ENCODE measurements around the gene NR1D1.
"Not testable (repeated sequence)": the region's sequence is repeated elsewhere in the genome, so short reads cannot be mapped to it uniquely, and the experiment has no call there.

NR1D1 gene
- total RNA-seq: 11.7 to 14.6 reads per million in 2 donors

DNA sequence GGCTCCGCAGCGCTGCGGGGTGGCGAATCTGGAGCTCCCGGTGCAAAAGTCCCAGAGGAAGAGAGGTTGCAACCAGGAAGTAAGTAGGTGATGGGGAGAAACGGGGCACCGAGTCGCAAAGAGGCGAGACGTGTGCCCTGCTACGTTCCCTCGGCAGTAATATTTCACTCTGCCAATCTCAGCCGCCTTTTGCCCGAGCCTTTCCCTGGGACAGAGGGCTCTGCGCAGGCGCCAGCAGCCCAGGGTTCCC, at the start of gene NR1D1:
Gene NR1D1, minus strand, starts transcription at position 171 of the 250 bp plus-strand sequence. CDS start 495 bp downstream, outside the sequence.
- no peak for DNase-seq

DNA sequence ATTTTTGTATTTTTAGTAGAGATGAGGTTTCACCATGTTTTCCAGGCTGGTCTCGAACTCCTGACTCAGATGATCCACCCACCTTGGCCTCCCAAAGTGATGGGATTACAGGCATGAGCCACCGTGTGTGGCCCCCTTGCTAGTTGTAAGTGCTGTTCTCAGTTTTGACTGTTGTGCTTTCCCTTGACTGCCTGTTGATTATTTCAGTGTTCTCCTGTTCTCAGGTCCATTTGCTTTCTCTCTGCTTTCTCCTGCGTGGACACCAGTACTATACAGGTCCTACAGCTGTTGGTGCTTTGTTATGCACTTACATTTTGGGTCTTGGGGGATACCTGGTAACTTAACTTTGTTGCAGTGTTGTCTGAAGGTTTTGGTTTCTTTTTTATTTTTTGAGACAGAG, 48.1 kb upstream of the NR1D1 start:
- DNase-seq: no peak

DNA sequence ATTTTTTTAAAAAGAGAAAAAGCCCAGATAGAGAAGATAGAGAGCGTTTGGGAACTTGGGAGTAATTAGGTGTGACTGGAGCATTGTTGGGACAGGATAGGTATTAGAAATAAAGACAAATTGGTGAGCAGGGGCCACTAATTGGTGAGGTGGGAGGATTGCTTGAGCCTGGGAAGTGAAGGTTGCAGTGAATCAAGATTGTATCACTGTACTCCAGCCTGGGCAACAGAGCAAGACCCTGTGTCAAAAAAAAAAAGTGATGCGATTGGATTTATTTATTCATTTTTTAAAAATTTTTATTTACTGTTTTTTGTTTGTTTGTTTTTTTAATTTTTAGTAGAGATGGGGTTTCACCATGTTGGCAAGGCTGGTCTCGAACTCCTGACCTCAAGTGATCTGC, 45.1 kb upstream of the NR1D1 start:
- DNase-seq: no peak

DNA sequence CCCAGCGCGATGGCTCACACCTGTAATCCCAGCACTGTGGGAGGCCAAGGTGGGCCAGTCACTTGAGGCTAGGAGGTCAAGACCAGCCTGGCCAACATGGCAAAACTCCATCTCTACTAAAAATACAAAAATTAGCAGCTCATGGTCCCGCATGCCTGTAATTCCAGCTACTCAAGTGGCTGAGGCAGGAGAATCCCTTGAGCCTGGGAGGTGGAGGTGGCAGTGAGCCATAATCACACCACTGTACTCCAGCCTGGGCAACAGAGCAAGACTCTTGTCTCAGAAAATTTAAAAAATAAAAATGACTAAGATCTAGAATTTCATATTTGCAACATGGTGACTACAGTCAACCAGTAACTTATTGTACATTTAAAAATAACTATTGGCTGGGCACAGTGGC, 42.8 kb upstream of the NR1D1 start:
- DNase-seq: not testable (repeated sequence)

DNA sequence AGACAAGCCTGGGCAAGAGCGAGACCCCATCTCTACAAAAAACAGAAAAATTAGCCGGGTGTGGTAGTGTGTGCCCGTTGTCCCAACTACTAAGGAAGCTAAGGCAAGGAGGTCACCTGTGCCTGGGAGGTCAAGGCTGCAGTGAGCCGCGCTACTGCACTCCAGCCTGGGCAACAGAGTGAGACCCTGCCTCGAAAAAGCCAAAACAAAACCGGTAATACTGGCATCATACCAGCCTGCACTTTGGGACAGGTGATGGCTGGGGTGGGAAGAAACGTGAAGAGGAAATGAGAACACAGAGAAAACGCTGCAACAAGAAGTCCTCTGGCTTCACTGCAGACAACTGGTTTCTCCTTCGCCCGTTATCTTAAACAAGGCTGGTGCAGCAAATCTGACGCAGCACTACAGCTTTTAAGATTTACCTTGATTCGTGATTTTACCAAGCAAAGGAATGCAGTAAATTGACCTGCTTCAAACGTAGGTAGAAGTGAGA, 39.2 kb upstream of the NR1D1 start:
- no peak for DNase-seq

DNA sequence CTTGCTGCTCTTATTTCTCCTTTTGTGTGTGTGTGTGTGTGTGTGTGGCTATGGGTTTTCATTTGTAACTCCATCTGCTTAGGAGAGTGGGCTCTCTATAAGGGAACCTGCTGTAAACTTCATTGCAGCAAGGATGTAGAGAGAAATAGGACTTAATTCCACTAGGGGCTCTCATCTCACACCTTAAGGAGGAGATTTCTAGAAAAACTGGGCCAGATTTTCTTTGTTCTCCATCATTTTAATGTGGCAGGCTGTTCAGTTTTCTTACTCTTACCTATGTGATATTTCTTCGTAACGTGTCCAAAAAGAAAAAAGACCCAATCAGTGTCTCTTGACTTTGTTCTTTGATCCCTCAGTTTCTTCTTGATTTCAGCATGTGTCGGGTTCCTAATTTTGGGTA, 35.4 kb upstream of the NR1D1 start:
- no peak for DNase-seq

DNA sequence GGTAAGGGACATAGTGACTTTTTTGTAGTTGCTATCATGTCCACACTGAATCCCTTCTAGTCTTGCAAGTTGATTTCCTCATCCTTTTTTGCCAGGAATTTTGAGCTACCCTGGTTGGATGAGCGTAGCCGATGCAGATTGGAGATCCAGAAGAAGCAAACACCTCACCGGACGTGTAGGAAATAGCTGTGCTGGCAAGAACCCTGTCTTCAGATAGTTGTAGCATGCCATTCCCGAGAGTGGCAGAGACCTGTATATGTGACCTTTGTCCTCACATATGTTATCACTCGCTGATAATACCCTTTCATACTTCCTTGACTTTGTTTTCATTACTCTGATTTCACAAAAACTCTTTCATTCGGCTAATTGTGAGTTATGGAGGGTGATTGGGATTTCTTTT, 33.8 kb upstream of the NR1D1 start:
- DNase-seq: no peak

DNA sequence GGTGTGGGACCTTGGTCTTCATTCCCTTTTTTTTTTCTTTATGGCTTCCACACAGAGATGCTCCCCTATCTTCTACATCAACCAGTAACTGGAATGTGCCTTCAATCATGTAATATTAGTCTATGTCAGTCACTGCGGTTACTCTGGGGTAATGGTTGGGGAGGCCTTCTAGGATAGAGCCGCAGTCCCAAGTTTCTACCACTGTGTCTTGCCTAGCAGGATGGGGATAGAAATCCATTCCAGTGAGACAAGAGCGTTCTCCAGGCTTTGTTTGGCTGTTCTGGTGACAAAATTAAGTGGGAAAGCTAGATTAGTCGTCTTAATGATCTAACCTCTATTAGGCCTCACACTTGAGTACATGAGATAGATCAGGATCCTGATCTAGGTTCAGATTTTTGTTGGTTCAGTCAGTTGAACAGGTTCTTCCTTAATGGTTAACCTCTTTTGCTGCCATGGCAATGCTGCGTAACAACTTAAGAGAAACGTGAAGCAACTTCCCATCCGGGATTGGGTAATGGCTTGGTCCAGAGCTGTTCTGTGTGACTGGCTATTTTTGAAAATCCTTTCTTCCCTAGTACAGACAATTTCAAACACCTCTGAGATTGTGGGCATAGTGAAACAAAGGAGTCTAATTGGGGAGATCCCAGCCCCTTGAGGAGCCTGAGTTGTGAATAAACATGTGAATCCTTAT, 30.1 kb upstream of the NR1D1 start:
- no peak for DNase-seq

DNA sequence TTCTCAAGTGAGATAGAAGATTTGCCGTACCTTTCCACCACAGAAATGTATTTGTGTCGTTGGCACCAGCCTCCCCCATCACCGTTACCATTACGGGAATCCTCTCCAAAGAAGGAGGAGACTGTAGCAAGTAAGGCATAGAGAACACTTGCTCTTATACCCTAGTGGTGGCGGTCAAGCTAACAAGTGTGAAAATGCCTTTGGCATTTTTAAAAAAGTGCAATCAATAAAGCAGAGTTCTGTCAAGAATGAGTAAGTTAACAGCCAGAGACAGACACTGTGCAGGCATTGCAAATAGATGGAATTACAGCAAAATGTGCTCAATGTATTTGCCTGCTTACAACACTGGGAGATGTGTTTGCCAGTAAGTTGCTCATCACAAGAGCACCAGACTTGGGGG, 29.1 kb upstream of the NR1D1 start:
- DNase-seq: no peak

DNA sequence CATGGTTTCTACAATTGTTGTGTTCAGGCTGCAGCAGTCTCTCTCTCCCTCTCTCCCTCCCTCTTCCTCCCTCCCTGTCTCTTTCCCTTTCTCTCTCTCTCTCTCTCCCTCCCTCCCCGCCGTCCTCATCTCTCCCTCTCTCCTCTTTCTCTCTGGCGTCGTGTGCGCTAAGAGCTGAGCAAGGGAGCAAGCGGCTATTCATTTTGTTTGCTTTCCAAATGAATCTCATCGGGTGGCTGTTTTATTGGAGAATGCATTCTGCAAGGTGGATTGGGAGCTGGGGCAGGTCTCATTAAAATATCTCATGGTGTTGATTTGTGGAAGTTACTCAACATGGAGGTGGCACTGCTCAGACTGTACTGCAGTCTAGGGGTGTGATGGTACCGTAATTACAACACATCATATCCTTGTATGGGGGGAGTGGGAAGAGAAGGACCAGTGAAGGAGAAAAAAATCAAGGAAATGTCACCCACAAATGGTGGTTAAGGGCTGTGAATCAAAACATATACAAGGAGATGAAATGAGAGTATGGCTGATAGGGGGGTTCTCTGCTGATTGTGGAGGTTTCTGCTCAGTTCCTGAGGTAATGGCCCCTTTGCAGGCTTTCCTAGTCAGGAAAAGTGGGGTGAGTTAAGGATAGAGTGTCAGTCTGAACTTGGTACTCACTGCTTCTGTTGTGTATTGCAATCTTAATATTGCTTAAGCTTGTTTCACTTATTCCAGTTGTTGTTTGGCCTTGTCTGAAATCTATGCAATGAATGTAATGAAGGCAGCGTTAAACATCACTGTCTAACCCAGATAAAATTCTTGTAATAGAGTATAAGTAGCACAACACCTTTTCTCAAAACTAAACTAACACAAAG, 24.1 kb upstream of the NR1D1 start:
- DNase-seq: no peak

DNA sequence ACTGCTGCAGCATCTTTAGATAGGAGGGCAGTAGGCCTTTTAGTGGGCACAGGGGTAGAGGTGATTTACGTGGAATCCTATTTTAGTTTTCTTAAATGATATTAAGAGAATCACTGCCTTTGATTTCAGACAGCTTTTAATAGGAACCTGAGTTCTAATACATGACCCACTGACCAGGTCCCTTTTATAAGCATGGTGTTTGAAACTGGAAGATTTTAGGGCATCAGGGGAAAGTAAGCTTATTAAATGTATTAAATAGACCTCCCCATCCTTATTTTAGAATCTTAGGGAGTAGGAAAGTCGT, 23.4 kb upstream of the NR1D1 start:
- DNase-seq: no peak

DNA sequence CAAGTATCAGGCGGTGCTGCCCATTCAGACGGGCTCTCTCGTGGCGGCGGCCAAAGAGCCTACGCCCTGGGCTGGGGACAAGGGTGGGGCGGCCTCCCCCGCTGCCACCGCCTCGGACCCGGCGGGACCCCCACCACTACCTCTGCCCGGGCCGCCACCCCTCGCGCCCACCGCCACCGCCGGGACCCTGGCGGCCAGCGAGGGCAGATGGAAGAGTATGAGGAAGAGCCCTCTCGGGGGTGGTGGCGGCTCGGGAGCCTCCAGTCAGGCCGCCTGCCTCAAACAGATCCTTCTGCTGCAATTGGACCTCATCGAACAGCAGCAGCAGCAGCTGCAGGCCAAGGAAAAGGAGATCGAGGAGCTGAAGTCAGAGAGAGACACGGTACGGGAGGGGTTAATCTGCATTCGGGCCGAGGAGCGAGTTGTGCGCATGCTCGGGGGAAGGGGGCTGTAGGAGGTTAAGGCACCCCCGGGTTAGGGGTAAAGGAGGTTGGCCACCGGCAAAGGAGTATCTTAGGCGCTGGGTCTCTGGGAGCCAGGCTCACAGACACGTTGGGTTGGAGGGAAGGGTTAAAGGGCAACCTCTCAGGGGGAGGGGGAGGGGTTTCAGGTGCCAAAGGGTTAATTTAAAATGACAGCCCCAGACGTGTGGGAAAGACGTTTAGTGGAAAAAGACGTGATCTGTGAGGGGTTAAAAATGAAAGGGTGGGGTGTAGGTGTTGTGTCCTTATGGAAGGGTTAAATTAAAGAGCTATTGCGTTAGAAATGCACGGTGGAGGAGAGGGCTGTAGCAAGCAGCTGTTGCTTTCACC, 22.8 kb upstream of the NR1D1 start:
- DNase-seq: no peak

DNA sequence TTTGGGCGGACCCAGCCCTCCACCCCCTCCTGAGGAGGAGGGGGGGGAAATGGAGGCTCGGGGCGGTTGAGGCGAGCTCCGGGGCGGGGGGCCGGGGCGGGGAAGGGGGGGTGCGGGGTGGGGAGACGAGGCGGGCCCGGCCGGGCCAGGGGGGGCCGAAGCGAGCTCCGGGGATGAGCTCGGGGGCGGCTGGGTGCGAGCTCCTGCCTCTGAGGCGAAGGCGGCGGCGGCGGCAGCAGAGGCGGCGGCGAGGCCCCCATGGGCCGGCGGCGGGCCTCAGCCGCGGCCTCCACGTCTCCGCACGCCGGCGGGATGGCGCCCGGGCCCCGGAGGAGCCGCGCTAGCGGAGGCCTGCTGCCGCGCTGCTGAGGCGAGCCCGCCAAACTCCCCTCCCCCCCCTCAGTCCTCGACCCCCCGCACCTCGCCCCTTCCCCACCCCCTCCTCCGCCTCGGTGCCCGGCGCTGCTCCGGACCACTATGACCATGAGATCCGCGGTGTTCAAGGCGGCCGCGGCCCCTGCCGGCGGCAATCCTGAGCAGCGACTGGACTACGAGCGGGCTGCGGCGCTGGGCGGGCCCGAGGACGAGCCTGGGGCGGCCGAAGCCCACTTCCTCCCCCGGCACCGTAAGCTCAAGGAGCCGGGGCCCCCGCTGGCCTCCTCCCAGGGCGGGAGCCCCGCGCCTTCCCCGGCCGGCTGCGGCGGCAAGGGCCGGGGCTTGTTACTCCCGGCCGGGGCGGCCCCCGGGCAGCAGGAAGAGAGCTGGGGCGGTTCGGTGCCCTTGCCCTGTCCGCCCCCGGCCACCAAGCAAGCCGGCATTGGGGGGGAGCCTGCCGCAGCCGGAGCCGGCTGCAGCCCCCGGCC, 22.0 kb upstream of the NR1D1 start:
- DNase-seq: peak; percentile 57

DNA sequence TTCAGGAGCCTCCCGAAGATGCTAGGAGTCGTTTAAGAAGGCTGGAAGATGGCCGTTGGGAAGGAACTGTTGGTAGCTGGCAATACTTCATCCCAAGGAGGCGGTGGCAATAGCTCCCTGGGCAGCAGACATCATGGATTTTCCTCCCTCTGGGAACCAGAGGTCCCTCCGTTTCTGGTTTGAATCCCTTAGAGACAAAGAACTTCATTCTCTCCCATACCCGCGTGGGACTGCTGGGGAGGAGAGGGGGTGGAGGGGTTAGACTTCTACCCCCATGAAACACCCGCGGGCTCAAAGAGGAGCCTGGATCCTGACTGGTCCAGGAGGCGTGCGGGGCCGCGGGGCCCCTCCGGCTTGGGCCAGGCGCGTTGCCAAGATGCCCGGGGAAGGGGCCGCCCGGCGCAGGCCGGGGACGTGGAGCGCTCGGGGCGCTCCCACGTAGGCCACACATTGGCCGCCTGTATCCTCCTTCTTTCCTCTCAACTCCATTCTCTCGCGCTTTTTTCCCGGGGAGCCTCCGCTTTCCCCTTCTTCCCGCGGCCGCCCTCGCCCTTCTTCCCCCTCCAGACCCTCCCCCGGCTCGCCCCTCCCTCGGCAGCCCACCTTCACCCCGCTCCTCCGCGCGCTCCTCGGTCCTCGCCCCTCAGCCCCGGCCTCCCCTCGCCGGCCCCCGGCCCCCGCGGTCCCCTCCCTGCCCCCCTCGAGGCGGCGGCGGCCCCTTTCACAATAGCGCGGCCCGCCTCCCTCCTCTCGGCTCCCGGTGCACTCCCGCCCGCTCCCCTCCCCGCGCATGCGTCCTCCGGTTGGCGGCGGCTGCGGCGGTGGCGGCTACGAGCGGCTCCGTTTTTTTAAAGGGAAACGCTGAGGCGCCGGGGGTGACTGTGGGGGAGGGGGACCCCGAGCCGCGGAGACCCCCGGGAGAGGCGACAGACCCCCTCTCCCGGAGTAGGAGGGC, 21.1 kb upstream of the NR1D1 start, which contains the start of gene MSL1:
Gene MSL1, plus strand, starts transcription at position 791 of the 955 bp plus-strand sequence. CDS start 642 bp downstream, outside the sequence.
- DNase-seq: peak; percentile 80

DNA sequence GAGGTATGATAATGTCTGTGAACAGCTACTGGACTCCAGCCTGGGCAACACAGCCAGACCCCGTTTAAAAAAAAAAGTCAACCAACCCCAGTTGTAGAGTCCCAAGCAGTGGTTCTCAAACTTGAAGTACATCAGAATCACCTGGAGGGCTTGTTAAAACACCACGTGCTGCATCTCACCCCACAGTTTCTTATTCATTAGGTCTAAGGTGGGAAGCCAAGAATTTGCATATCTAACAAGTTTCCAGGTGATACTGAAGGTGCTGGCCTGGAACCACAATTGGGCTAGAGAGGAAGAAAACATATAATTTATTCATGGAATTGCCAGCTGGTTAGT, 14.7 kb upstream of the NR1D1 start:
- DNase-seq: no peak

DNA sequence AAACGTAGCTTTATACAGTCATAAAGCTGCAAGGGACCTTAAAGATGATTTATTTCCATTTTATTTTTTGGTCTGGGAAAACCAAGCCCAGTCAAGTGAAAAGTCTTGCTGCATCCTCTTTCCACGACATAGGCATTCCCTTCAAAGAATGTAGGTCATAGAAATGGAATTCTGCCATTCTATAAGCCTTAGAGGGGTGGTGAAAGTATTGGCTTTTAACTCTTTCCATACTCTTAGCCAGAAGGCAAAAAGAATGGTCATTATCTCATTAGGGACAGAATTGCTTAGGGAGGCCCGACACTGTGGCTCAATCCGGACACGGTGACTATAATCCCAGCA, 13.5 kb upstream of the NR1D1 start:
- no peak for DNase-seq

DNA sequence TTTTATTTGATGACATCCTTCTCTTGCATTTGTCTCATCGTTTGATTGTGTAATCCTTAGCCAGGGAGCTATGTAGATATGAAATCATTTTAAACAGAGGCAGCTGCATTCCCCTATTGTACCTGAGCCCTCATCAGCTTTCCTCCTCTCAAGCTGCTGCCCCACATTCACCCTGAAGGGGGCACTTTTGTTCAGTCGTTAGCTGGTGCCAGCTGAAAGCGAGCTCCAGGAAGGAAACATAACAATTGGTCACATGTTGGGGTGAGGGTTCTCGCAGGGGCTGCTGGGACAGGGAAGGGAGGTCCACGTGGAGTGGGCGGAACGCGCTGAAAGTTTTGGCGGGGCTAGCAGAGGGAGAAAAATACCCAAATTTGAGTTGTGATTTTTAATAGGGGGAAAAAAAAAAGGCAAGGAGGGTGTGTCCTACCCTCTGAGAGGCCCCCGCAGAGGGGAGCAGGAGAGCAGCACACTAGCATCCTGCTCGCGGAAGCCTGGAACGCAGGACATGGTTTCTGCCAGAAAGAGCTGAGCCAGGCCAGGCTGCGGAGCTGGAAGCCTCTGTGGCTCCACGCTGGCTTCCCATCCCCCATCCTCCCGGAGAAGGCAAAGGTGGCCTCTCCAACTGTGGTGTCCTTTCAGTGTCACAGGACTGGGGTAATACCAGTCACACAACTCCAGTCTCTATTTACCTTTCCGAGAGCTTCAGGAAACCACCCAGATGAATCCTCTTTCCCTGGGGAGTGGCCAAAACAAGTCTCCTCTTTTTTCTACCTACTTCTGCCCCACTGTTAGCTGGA, 12.9 kb upstream of the NR1D1 start:
- DNase-seq: peak; percentile 35

DNA sequence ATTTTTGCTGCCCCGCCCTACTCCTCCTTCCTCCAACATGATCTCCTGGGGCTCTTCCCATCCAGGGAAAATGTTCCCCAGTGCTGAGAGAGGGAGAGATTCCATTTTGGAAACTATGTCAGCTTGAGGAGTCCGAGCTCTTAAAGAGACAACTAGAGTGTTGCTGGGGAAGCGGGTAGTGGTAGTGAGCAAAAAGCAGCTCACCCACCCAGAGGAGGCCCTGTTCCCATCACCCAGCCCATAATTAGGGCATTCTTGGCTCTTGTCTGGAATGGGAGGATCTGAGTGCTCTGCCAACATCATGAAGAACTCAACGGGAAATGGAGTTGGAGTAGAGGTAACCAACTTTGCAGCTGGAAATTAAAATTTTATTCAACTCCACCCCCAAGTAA, 12.3 kb upstream of the NR1D1 start:
- no peak for DNase-seq

DNA sequence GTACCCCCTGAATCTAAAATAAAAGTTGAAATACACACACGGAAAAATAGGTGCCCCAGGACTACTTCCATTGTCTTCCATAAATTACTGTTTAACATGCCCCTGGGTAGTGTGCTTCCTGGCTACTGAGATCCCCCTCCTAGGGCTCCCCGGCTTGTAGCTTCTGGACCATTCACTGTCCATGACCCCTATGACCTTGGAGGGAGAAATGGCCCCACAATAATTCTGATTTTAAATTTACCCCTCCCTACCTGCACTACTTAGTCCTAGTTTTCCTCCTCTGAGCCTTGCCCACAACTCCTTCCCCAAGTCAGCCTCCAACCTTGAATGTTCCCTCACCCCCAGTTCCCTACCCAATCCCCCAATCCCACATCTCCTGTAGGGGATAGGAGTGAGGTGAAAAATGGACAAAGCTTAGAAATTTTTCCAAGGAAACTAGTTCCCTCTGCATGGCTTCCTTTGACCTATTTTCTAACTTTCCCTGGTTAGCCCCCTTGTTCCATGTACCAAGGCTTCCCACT, 11.9 kb upstream of the NR1D1 start:
- DNase-seq: no peak
